ENCODE data around the gene MXRA8. TPM values are rescaled to one million over a fixed set of nuclear protein-coding genes. Genes with fewer than 3 reads are reported as not detected.

Gene MXRA8
- total RNA-seq, 3 donors from 2014 or later (not counting 1 experiment from before 2014, with no cell fraction given) = 0.26 TPM; not detected in 2

- no peak overlapping the region for H3K27ac ChIP-seq (ENCODE audit: low read length)
- Mint-ChIP-seq H3K27me3 (ENCODE audit: low read depth in 2 of 2) (no peaks in the 10 kb centered on the region), H3K4me1 (peaks cover 7 to 14% of the 10 kb centered on the region in 2 donors), H3K9me3 (no peaks in the 10 kb centered on the region), H3K36me3 (peaks cover 15% of the 10 kb centered on the region), H3K4me3 (no peak overlapping the region), H3K27ac (no peak overlapping the region)
- H3K9me3 ChIP-seq (ENCODE audit: control insufficient read depth, insufficient read depth, low read length) = no peaks in the 10 kb centered on the region
- WGBS (ENCODE audit: insufficient coverage) = 92% methylated on average over 12 of the region's 12 CpGs
- ATAC-seq = no peak
- no peak for DNase-seq
- peaks cover 85% of the 10 kb centered on the region for H3K36me3 ChIP-seq (ENCODE audit: control insufficient read depth, insufficient read depth, low read length)
- H3K4me3 ChIP-seq (ENCODE audit: low read length) = no peak overlapping the region
- H3K4me1 ChIP-seq (ENCODE audit: control insufficient read depth, insufficient read depth, low read length) = no peaks in the 10 kb centered on the region
- TF ChIP-seq CTCF (IDR thresholded peaks at IDR 0.05) = no peak
- intact Hi-C loops (cut with micrococcal nuclease) = no loop called here
- H3K27me3 ChIP-seq (ENCODE audit: control insufficient read depth, insufficient read depth, low read length) = no peaks in the 10 kb centered on the region
Measured at GRCh38 chr1:1391225-1391624, 32.9 kb upstream of the MXRA8 start.

DNA sequence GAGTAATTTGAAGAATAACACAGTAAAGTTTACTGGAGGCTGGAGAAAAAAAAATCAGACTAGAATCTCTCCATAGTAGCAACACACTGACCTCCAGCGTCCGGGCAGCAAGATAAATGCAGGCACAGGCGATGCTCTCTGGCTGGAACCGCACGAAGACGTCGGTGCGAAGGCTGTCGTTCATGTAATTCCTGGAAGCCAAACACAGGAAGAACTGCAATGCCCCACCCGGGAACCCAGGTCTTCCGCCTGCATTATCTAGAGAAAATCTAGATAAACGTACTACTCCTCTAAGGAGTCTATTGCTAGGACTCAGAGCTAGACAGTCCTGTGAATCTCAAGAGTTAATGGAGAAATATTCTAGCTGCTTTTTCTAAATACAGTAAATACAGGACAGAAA, 32.3 kb upstream of the MXRA8 start:
- Mint-ChIP-seq H3K4me1 (peaks cover 6 to 14% of the 10 kb centered on the region in 2 donors), H3K27me3 (ENCODE audit: low read depth in 2 of 2) (no peaks in the 10 kb centered on the region), H3K27ac (no peak overlapping the region), H3K36me3 (peaks cover 15% of the 10 kb centered on the region), H3K4me3 (no peak overlapping the region), H3K9me3 (no peaks in the 10 kb centered on the region)
- Histone ChIP-seq H3K9me3 (ENCODE audit: control insufficient read depth, insufficient read depth, low read length) (no peaks in the 10 kb centered on the region), H3K36me3 (ENCODE audit: control insufficient read depth, insufficient read depth, low read length) (peaks cover 89% of the 10 kb centered on the region), H3K27me3 (ENCODE audit: control insufficient read depth, insufficient read depth, low read length) (no peaks in the 10 kb centered on the region), H3K4me3 (ENCODE audit: low read length) (no peak overlapping the region), H3K27ac (ENCODE audit: low read length) (no peak overlapping the region), H3K4me1 (ENCODE audit: control insufficient read depth, insufficient read depth, low read length) (no peaks in the 10 kb centered on the region)
- 98% methylated on average over 12 of the region's 12 CpGs for WGBS (ENCODE audit: insufficient coverage)
- TF ChIP-seq CTCF (IDR thresholded peaks at IDR 0.05) = no peak
- intact Hi-C loops (cut with micrococcal nuclease) = no loop called here
- ATAC-seq (no peak), DNase-seq (no peak)

- ATAC-seq = no peak
- peaks cover 9% of the 10 kb centered on the region for H3K36me3 Mint-ChIP-seq
- TF ChIP-seq CTCF (IDR thresholded peaks at IDR 0.05) = no peak
Measured at GRCh38 chr1:1388078-1388472, 29.7 kb upstream of the MXRA8 start.

More at GRCh38 chr1:1388078-1388472, 29.7 kb upstream of the MXRA8 start:
- no peaks in the 10 kb centered on the region for H3K27me3 ChIP-seq (ENCODE audit: control insufficient read depth, insufficient read depth, low read length)
- no peak overlapping the region for H3K4me3 ChIP-seq (ENCODE audit: low read length)
- Mint-ChIP-seq H3K4me3 (no peak overlapping the region), H3K9me3 (no peaks in the 10 kb centered on the region), H3K27ac (no peak overlapping the region), H3K4me1 (peaks cover 0 to 9% of the 10 kb centered on the region in 2 donors), H3K27me3 (ENCODE audit: low read depth in 2 of 2) (no peaks in the 10 kb centered on the region)
- 95% methylated on average over 16 of the region's 16 CpGs for WGBS (ENCODE audit: insufficient coverage)
- no peak for DNase-seq
- peaks cover 71% of the 10 kb centered on the region for H3K36me3 ChIP-seq (ENCODE audit: control insufficient read depth, insufficient read depth, low read length)
- intact Hi-C loops (cut with micrococcal nuclease) = no loop called here
- H3K9me3 ChIP-seq (ENCODE audit: control insufficient read depth, insufficient read depth, low read length) = no peaks in the 10 kb centered on the region
- H3K27ac ChIP-seq (ENCODE audit: low read length) = no peak overlapping the region
- no peaks in the 10 kb centered on the region for H3K4me1 ChIP-seq (ENCODE audit: control insufficient read depth, insufficient read depth, low read length)

Measured in natural killer cell (primary cell).